Fibroblast of mammary gland (primary cell): ENCODE measurements around the gene GPR42.
A peak's percentile ranks its signal among the peaks of the same experiment; 100 is the strongest.

Experiments used
- DNase-seq: peaks from one replicate; pipeline ENCODE4 v3.0.0-alpha.2; 2010; ENCODE audit warnings: low read depth
- H3K4me3 ChIP-seq: 2 replicates; pipeline ENCODE4 v1.5.1; 2011; ENCODE audit warnings: low read depth, mild to moderate bottlenecking, low read length, moderate library complexity; ENCODE audit not compliant: control insufficient read depth
- CTCF ChIP-seq: conservative IDR thresholded peaks from 2 replicates; pipeline ENCODE4 v1.5.1; 2011; ENCODE audit warnings: low read depth, low read length, inconsistent platforms; ENCODE audit not compliant: control insufficient read depth, insufficient read depth

GPR42 gene

GRCh38 chr19:35350591-35350990, 20.3 kb upstream of the GPR42 start:
- H3K4me3 ChIP-seq, result no peak overlapping the region
- DNase-seq, result no peak
- no peak for TF ChIP-seq CTCF

GRCh38 chr19:35351411-35352176, 19.3 kb upstream of the GPR42 start:
- H3K4me3 ChIP-seq, result no peak overlapping the region
- no peak for TF ChIP-seq CTCF
- no peak for DNase-seq

GRCh38 chr19:35352177-35352447, 18.8 kb upstream of the GPR42 start:
- DNase-seq, result no peak
- TF ChIP-seq CTCF, result no peak
- no peak overlapping the region for H3K4me3 ChIP-seq

GRCh38 chr19:35352448-35353304, 18.2 kb upstream of the GPR42 start:
- H3K4me3 ChIP-seq, result no peak overlapping the region
- peak; percentile 70 for DNase-seq
- peak; percentile 84 for TF ChIP-seq CTCF

- TF ChIP-seq CTCF, result no peak
- H3K4me3 ChIP-seq, result no peak overlapping the region
- DNase-seq, result peak; percentile 19
These were observed 17.2 kb upstream of the GPR42 start for GRCh38 chr19:35353635-35354034.

GRCh38 chr19:35354898-35355297, 16.0 kb upstream of the GPR42 start:
- no peak overlapping the region for H3K4me3 ChIP-seq
- DNase-seq, result no peak
- TF ChIP-seq CTCF, result no peak
